Mucosa of descending colon (tissue), 3 donors: Measurements from ENCODE around the gene NLGN3. TPM values are rescaled to one million over a fixed set of nuclear protein-coding genes. Genes with fewer than 3 reads are reported as not detected.

Source experiments
- ATAC-seq: fragments of 200-7000 bp; cut with Tn5 transposase; one replicate; pipeline ENCODE4 v1.9.1; 2020; ENCODE audit warnings: mild to moderate bottlenecking, moderate library complexity
- DNase-seq, 3 donors: peaks; one replicate each; pipeline ENCODE4 v3.0.0-alpha.2; 2020
- H3K36me3 ChIP-seq: fragments of 200-600 bp; one replicate; pipeline ENCODE4 v1.8.0; 2021; ENCODE audit warnings: low read depth, mild to moderate bottlenecking
- H3K4me1 ChIP-seq: fragments of 200-600 bp; one replicate; pipeline ENCODE4 v1.8.0; 2021; ENCODE audit warnings: low read depth, mild to moderate bottlenecking
- H3K4me3 ChIP-seq: fragments of 200-600 bp; one replicate; pipeline ENCODE4 v1.8.0; 2021; ENCODE audit warnings: mild to moderate bottlenecking
- H3K9me3 ChIP-seq: fragments of 200-600 bp; one replicate; pipeline ENCODE4 v1.8.0; 2021; ENCODE audit warnings: mild to moderate bottlenecking
- CTCF ChIP-seq: fragments of 200-600 bp; IDR thresholded peaks from one replicate; pipeline ENCODE4 v1.8.0; 2022; ENCODE audit warnings: antibody characterized with exemption, mild to moderate bottlenecking
- intact Hi-C, 2 donors: fragments of 100-400 bp; cut with DNase I in 1 of 2; cut with micrococcal nuclease in 1 of 2; formaldehyde crosslinking; loops; one replicate each; pipeline versions ENCODE4 v1.11.0 to v1.11.1; 2022; cut with DNase I, micrococcal nuclease
- total RNA-seq, 3 donors: library from RNA; stranded (reverse); fragmentation: NEBNext Ultra II Directional in 2 of 3; extraction: Animal tissue kit (Norgen Biotek cat#: 25700) in 2 of 3; gene quantifications; one replicate each; pipeline versions ENCODE4 v1.2.1 to v1.2.4, GENCODE V29; 2021 to 2023
- donor health status: DM: no; HTN: no; CAD: no; lungs with moderate emphysema.
- donor health status: DM: no; HTN: no; CAD: no.
- donor health status: DM: no; HTN: yes; CAD: no.

NLGN3 gene
- total RNA-seq, 3 donors from 2014 or later: 0.46 to 3.1 (median 0.94) TPM

- Histone ChIP-seq H3K9me3 (no peaks in the 10 kb centered on the region), H3K4me1 (no peaks in the 10 kb centered on the region), H3K36me3 (no peaks in the 10 kb centered on the region), H3K4me3 (no peak overlapping the region)
- no peak for TF ChIP-seq CTCF
- ATAC-seq: peak; percentile 17
- peak in 2 of 3 donors; percentile 32 to 33 for DNase-seq
- intact Hi-C loops: no loop called here
Measured at GRCh38 chrX:71181558-71181909, 36.9 kb downstream of the NLGN3 start.

GRCh38 chrX:71181910-71182799 lies 37.5 kb downstream of the NLGN3 start:
- ATAC-seq: peak; percentile 96
- H3K4me3 ChIP-seq: no peak overlapping the region
- intact Hi-C loops: no loop called here
- DNase-seq: peak; percentile 80 to 88 (median 87)
- no peaks in the 10 kb centered on the region for H3K9me3 ChIP-seq
- no peak for TF ChIP-seq CTCF
- no peaks in the 10 kb centered on the region for H3K36me3 ChIP-seq
- no peaks in the 10 kb centered on the region for H3K4me1 ChIP-seq

- no peak for TF ChIP-seq CTCF
- Histone ChIP-seq H3K9me3 (no peaks in the 10 kb centered on the region), H3K4me3 (no peak overlapping the region), H3K36me3 (no peaks in the 10 kb centered on the region), H3K4me1 (no peaks in the 10 kb centered on the region)
- ATAC-seq (no peak), DNase-seq (no peak)
- intact Hi-C loops: no loop called here
Measured at GRCh38 chrX:71182871-71183270, 38.2 kb downstream of the NLGN3 start.

- Histone ChIP-seq H3K4me3 (no peak overlapping the region), H3K4me1 (no peaks in the 10 kb centered on the region), H3K36me3 (no peaks in the 10 kb centered on the region), H3K9me3 (no peaks in the 10 kb centered on the region)
- no peak for DNase-seq
- no peak for TF ChIP-seq CTCF
- ATAC-seq: no peak
- intact Hi-C loops: no loop called here
Measured at GRCh38 chrX:71183341-71183740, 38.7 kb downstream of the NLGN3 start.

GRCh38 chrX:71184092-71184491 lies 39.5 kb downstream of the NLGN3 start:
- intact Hi-C loops: no loop called here
- no peak for ATAC-seq

More at GRCh38 chrX:71184092-71184491, 39.5 kb downstream of the NLGN3 start:
- Histone ChIP-seq H3K4me3 (no peak overlapping the region), H3K4me1 (no peaks in the 10 kb centered on the region), H3K9me3 (no peaks in the 10 kb centered on the region), H3K36me3 (no peaks in the 10 kb centered on the region)
- DNase-seq: no peak
- TF ChIP-seq CTCF: no peak
